Spleen (tissue), 11 donors: ENCODE results near the gene ICAM4. TPM values are rescaled to one million over a fixed set of nuclear protein-coding genes. Genes with fewer than 3 reads are reported as not detected.
"Not testable (repeated sequence)": the region's sequence is repeated elsewhere in the genome, so short reads cannot be mapped to it uniquely, and the experiment has no call there.

Experiments used
- DNase-seq: peaks from one replicate; pipeline ENCODE4 v3.0.0-alpha.2; 2020
- H3K27ac ChIP-seq, 8 donors: fragments of 200-600 bp; sonication (generic) in 7 of 8; 1 replicate in 4 of 8; 2 replicates in 4 of 8; pipeline versions ENCODE4 v1.5.0 to v1.8.0; 2016 to 2021; ENCODE audit warnings: inconsistent platforms in 4 of 8, mild to moderate bottlenecking in 4 of 8, moderate library complexity in 1 of 8
- H3K27me3 ChIP-seq, 7 donors: fragments of 200-600 bp; sonication (generic) in 6 of 7; replicated peaks in 1 of 7; 1 replicate in 4 of 7; 2 replicates in 3 of 7; pipeline versions ENCODE4 v1.5.0 to v1.8.0; 2016 to 2021; ENCODE audit warnings: inconsistent platforms in 3 of 7, mild to moderate bottlenecking in 1 of 7
- H3K36me3 ChIP-seq, 6 donors: fragments of 200-600 bp; sonication (generic) in 5 of 6; 1 replicate in 4 of 6; 2 replicates in 2 of 6; pipeline versions ENCODE4 v1.5.0 to v1.8.0; 2016 to 2021; ENCODE audit warnings: inconsistent platforms in 2 of 6
- H3K4me1 ChIP-seq, 6 donors: fragments of 200-600 bp; sonication (generic) in 5 of 6; 1 replicate in 3 of 6; 2 replicates in 3 of 6; pipeline versions ENCODE4 v1.5.0 to v1.8.0; 2016 to 2021; ENCODE audit warnings: inconsistent platforms in 3 of 6
- H3K4me3 ChIP-seq, 8 donors: fragments of 200-600 bp; sonication (generic) in 7 of 8; 1 replicate in 4 of 8; 2 replicates in 4 of 8; pipeline versions ENCODE4 v1.5.0 to v1.8.0; 2016 to 2021; ENCODE audit warnings: inconsistent platforms in 4 of 8, mild to moderate bottlenecking in 4 of 8, moderate library complexity in 2 of 8
- H3K9me3 ChIP-seq, 8 donors: fragments of 200-600 bp; sonication (generic) in 7 of 8; 1 replicate in 4 of 8; 2 replicates in 4 of 8; pipeline versions ENCODE4 v1.5.0 to v1.8.0; 2016 to 2021; ENCODE audit warnings: inconsistent platforms in 4 of 8
- CTCF ChIP-seq, 11 experiments: fragments of 200-600 bp in 7 of 11; fragments of 450-650 bp in 4 of 11; sonication (generic) in 4 of 11; IDR thresholded peaks in 8 of 11; conservative IDR thresholded peaks in 3 of 11; 1 replicate in 7 of 11; 2 replicates in 4 of 11; pipeline versions ENCODE4 v1.4.0 to v1.8.0; 2016 to 2021; ENCODE audit warnings: antibody characterized with exemption in 11 of 11, inconsistent platforms in 4 of 11, mild to moderate bottlenecking in 1 of 11
- POLR2A ChIP-seq, 3 donors: fragments of 450-650 bp; IDR thresholded peaks; one replicate each; pipeline ENCODE4 v1.5.1; 2017; ENCODE audit warnings: antibody characterized with exemption in 3 of 3, mild to moderate bottlenecking in 1 of 3
- POLR2AphosphoS5 ChIP-seq, 3 donors: sonication (generic); formaldehyde crosslinking; IDR thresholded peaks; one replicate each; pipeline ENCODE4 v1.5.1; 2017; ENCODE audit warnings: antibody characterized with exemption in 3 of 3
- WGBS, 5 donors: extraction: QIAGEN DNeasy Blood & Tissue Kit in 3 of 5; methylation state at CpG; one replicate each; pipeline versions ENCODE4 v1.1.5 to v1.1.7; 2013 to 2018; 5-methylcytosine and 5-hydroxymethylcytosine counted together
- intact Hi-C: fragments of 100-400 bp; cut with DNase I; formaldehyde crosslinking; loops from one replicate; pipeline ENCODE4 v1.15.0; 2023; ENCODE audit warnings: low total_unique reads
- polyA plus RNA-seq, 3 donors: library from polyadenylated mRNA; stranded (reverse); fragments of 200-250 nt; gene quantifications; one replicate each; pipeline ENCODE4 v1.2.1, GENCODE V29; 2013
- total RNA-seq, 7 donors: library from RNA; depleted of rRNA in 3 of 7; stranded (reverse); fragments of >200 nt in 3 of 7; fragmentation: NEBNext Ultra II Directional in 4 of 7; extraction: Animal tissue kit (Norgen Biotek cat#: 25700) in 4 of 7; gene quantifications; one replicate each; pipeline versions ENCODE4 v1.1.0 to v1.2.1, GENCODE V29; 2016 to 2021
- donor health status: healthy with polysubstance abuse.
- donor health status: DM: no; HTN: no; CAD: no; lungs with moderate emphysema.
- donor health status: DM: no; HTN: no; CAD: no.
- donor health status: Bipolar disorder and iron deficiency.
- donor health status: healthy.
- donor health status: DM: no; HTN: no; CAD: no.
- donor health status: DM: yes; HTN: yes; CAD: no.

Gene ICAM4
- total and polyA plus RNA-seq, 10 donors = 0.48 to 3.7 (median 1.3) TPM

GRCh38 chr19:10277795-10278589 lies 8.8 kb upstream of the ICAM4 start:
- Histone ChIP-seq H3K27me3 (no peaks in the 10 kb centered on the region), H3K36me3 (peaks cover 0 to 100% (median 67%) of the 10 kb centered on the region in 6 donors), H3K4me3 (no peak overlapping the region), H3K9me3 (no peaks in the 10 kb centered on the region), H3K4me1 (peaks cover 15 to 97% (median 72%) of the 10 kb centered on the region in 6 donors), H3K27ac (peak overlapping the region in 4 of 8 donors; percentile 10 to 36 (median 31))
- no peak for DNase-seq
- TF ChIP-seq POLR2A (IDR thresholded peaks at IDR 0.05) = no peak
- intact Hi-C loops = loop anchor here (10.0 kb wide), 1 partner anchor 57 kb away; the partner anchor contains the start of genes ICAM3 and RAVER1
- 81 to 88% (median 86%) methylated on average over 9 of the region's 9 CpGs for WGBS, 5 donors

- Histone ChIP-seq H3K4me1 (peaks cover 14 to 97% (median 69%) of the 10 kb centered on the region in 6 donors), H3K36me3 (peaks cover 0 to 100% (median 76%) of the 10 kb centered on the region in 6 donors), H3K27ac (peak overlapping the region in 2 of 8 donors; percentile 25 to 70), H3K27me3 (no peaks in the 10 kb centered on the region), H3K9me3 (no peaks in the 10 kb centered on the region), H3K4me3 (no peak overlapping the region)
- TF ChIP-seq POLR2A (IDR thresholded peaks at IDR 0.05) (no peak), POLR2AphosphoS5 (IDR thresholded peaks at IDR 0.05) (peak in 1 of 3 donors; percentile 6), CTCF (IDR thresholded peaks at IDR 0.05 in 8 of 11, conservative IDR thresholded peaks at IDR 0.05 in 3 of 11) (no peak)
- DNase-seq = no peak
- 85 to 100% (median 93%) methylated on average over 1 of the region's 1 CpG for WGBS, 5 donors
- intact Hi-C loops = loop anchor here (10.0 kb wide), 1 partner anchor 56 kb away; the partner anchor contains the start of genes ICAM3 and RAVER1
Measured at GRCh38 chr19:10278935-10279334, 7.8 kb upstream of the ICAM4 start.

GRCh38 chr19:10279737-10280442 lies 6.9 kb upstream of the ICAM4 start:
- 40 to 51% (median 48%) methylated on average over 5 of the region's 5 CpGs for WGBS, 5 donors
- DNase-seq = no peak

GRCh38 chr19:10282043-10282442 lies 4.7 kb upstream of the ICAM4 start:
- H3K27me3 ChIP-seq, H3K27ac ChIP-seq, H3K9me3 ChIP-seq, intact Hi-C loops, H3K4me3 ChIP-seq, DNase-seq: not testable (repeated sequence)
- 90 to 95% (median 94%) methylated on average over 5 of the region's 5 CpGs for WGBS, 5 donors
- Histone ChIP-seq H3K36me3 (peaks cover 3 to 93% (median 74%) of the 10 kb centered on the region in 6 donors), H3K4me1 (peaks cover 26 to 97% (median 67%) of the 10 kb centered on the region in 6 donors)

More at GRCh38 chr19:10279737-10280442, 6.9 kb upstream of the ICAM4 start:
- H3K36me3 ChIP-seq = peaks cover 0 to 100% (median 79%) of the 10 kb centered on the region in 6 donors
- peak overlapping the region in 6 of 8 donors; percentile 25 to 70 (median 30) for H3K27ac ChIP-seq
- TF ChIP-seq POLR2A (IDR thresholded peaks at IDR 0.05) (no peak), POLR2AphosphoS5 (IDR thresholded peaks at IDR 0.05) (peak in 1 of 3 donors; percentile 6)
- no peak overlapping the region for H3K4me3 ChIP-seq
- intact Hi-C loops = loop anchor here (10.0 kb wide), 1 partner anchor 55 kb away; the partner anchor contains the start of genes ICAM3 and RAVER1
- no peaks in the 10 kb centered on the region for H3K27me3 ChIP-seq
- peaks cover 14 to 97% (median 65%) of the 10 kb centered on the region in 6 donors for H3K4me1 ChIP-seq
- H3K9me3 ChIP-seq = no peaks in the 10 kb centered on the region

- peak overlapping the region in 1 of 8 donors; percentile 8 for H3K27ac ChIP-seq
- intact Hi-C loops = no loop called here
- no peak for DNase-seq
- peaks cover 34 to 97% (median 68%) of the 10 kb centered on the region in 6 donors for H3K4me1 ChIP-seq
- no peak for TF ChIP-seq POLR2A (IDR thresholded peaks at IDR 0.05)
- peak in 1 of 3 donors; percentile 50 for TF ChIP-seq POLR2AphosphoS5 (IDR thresholded peaks at IDR 0.05)
- H3K9me3 ChIP-seq = no peaks in the 10 kb centered on the region
- peaks cover 3 to 79% (median 59%) of the 10 kb centered on the region in 6 donors for H3K36me3 ChIP-seq
- peaks cover 0 to 19% (median 13%) of the 10 kb centered on the region in 7 donors for H3K27me3 ChIP-seq
- WGBS, 5 donors = 84 to 89% (median 85%) methylated on average over 23 of the region's 23 CpGs
- H3K4me3 ChIP-seq = no peak overlapping the region
Measured at GRCh38 chr19:10283301-10284064, 3.3 kb upstream of the ICAM4 start.
